ENCODE measurements around the gene CELSR2. TPM values are rescaled to one million over a fixed set of nuclear protein-coding genes. Genes with fewer than 3 reads are reported as not detected.

The CELSR2 gene
- total RNA-seq, 4 donors from 2014 or later: 0.65 to 1.5 (median 1.2) TPM

- no peak for TF ChIP-seq CTCF (IDR thresholded peaks at IDR 0.05; ENCODE audit: low read depth)
Observed at GRCh38 chr1:109290998-109291397, 41.7 kb downstream of the CELSR2 start.

DNA sequence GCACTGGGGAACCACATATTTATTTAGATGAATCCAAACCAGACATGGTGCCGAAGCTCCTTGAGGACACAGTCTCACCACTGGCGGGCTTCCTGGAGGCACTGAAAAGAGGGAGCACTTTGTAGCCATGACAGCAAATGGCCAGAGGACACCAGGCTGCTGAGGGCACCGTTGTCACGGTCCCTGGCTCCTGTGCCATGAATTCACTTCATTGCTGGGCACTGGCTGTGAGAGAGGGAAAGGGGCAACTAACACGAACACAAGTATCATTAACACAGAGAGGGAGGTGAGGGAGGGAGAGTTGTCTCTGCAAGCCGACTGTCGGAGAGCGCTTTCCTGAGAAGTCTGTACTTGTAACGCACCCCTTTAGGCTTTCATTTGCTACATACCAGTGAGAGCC lies 43.0 kb downstream of the CELSR2 start:
- no peak for TF ChIP-seq CTCF (IDR thresholded peaks at IDR 0.05; ENCODE audit: low read depth)

- TF ChIP-seq CTCF (IDR thresholded peaks at IDR 0.05; ENCODE audit: low read depth): no peak
Observed at GRCh38 chr1:109293026-109293425, 43.7 kb downstream of the CELSR2 start.

- TF ChIP-seq CTCF (IDR thresholded peaks at IDR 0.05; ENCODE audit: low read depth): no peak
Observed at GRCh38 chr1:109294481-109294880, 45.1 kb downstream of the CELSR2 start.

GRCh38 chr1:109295712-109296415 lies 46.5 kb downstream of the CELSR2 start:
- TF ChIP-seq CTCF (IDR thresholded peaks at IDR 0.05; ENCODE audit: low read depth): no peak

DNA sequence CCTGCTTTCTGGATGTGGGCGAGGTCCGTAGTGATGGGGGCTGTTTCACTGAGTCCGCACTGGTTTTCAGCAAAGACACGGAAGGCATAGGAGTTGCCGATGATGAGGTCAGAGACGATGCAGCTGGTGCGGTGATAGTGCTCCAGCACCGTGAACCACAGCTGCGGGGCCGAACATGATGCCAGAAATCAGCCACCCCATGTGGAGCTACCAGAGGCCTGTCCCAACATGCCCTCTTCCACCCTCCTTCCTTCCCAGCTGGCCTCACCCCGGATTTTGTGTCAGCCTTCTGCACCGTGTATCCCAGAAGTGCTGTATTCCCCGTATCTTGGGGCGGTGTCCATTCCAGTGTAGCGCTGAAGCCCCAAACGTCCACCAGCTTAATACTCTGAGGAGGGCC lies 47.4 kb downstream of the CELSR2 start:
- no peak for TF ChIP-seq CTCF (IDR thresholded peaks at IDR 0.05; ENCODE audit: low read depth)

GRCh38 chr1:109298666-109299557 lies 49.6 kb downstream of the CELSR2 start:
- no peak for TF ChIP-seq CTCF (IDR thresholded peaks at IDR 0.05; ENCODE audit: low read depth)
